GM12864 (cell line): Measurements from ENCODE around the gene NTSR1.
A peak's percentile ranks its signal among the peaks of the same experiment; 100 is the strongest.

Source experiments
- DNase-seq: peaks from one replicate; pipeline ENCODE4 v3.0.0-alpha.2; 2011; ENCODE audit warnings: low read depth
- H3K4me3 ChIP-seq: 2 replicates; pipeline ENCODE4 v1.5.1; 2011; ENCODE audit warnings: mild to moderate bottlenecking, low read depth, low read length, control low read depth
- TF ChIP-seq, protein P1 (sequence below): IDR thresholded peaks from 2 replicates; pipeline ENCODE4 v1.5.1; 2011; ENCODE audit warnings: low read depth, mild to moderate bottlenecking, moderate library complexity, low read length, control low read depth, inconsistent platforms; ENCODE audit errors: missing control alignments

NTSR1 gene

DNA sequence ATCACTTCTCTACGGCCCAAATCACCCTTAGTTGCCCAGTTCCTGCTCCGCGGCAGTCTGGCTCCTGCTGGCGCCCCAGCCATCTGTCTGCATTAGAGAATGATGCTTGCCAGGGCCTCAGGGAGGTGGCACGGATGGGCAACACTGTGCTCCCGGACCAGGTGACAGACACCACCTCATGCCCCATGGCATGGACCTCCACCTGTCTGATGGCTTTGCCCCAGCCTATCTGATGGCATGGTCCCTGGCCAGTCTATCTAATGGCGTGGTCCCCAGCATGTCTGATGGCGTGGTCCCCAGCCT, 68.8 kb downstream of the NTSR1 start:
- H3K4me3 ChIP-seq: no peak overlapping the region
- DNase-seq: no peak
- TF ChIP-seq, protein P1, sequence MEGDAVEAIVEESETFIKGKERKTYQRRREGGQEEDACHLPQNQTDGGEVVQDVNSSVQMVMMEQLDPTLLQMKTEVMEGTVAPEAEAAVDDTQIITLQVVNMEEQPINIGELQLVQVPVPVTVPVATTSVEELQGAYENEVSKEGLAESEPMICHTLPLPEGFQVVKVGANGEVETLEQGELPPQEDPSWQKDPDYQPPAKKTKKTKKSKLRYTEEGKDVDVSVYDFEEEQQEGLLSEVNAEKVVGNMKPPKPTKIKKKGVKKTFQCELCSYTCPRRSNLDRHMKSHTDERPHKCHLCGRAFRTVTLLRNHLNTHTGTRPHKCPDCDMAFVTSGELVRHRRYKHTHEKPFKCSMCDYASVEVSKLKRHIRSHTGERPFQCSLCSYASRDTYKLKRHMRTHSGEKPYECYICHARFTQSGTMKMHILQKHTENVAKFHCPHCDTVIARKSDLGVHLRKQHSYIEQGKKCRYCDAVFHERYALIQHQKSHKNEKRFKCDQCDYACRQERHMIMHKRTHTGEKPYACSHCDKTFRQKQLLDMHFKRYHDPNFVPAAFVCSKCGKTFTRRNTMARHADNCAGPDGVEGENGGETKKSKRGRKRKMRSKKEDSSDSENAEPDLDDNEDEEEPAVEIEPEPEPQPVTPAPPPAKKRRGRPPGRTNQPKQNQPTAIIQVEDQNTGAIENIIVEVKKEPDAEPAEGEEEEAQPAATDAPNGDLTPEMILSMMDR: no peak

DNA sequence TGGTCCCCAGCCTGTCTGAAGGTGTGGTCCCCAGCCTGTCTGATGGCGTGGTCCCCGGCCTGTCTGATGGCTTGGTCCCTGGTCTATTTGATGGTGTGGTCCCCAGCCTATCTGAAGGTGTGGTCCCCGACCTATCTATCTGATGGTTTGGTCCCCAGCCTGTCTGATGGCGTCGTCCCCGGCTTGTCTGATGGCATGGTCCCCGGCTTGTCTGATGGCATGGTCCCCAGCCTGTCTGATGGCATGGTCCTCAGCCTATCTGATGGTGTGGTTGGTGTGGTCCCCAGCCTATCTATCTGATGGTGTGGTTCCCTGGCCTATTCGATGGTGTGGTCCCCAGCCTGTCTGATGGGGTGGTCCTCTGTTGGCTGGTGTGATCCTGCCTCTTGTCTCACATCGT, 69.4 kb downstream of the NTSR1 start:
- TF ChIP-seq, protein P1: no peak
- H3K4me3 ChIP-seq: no peak overlapping the region
- DNase-seq: no peak

DNA sequence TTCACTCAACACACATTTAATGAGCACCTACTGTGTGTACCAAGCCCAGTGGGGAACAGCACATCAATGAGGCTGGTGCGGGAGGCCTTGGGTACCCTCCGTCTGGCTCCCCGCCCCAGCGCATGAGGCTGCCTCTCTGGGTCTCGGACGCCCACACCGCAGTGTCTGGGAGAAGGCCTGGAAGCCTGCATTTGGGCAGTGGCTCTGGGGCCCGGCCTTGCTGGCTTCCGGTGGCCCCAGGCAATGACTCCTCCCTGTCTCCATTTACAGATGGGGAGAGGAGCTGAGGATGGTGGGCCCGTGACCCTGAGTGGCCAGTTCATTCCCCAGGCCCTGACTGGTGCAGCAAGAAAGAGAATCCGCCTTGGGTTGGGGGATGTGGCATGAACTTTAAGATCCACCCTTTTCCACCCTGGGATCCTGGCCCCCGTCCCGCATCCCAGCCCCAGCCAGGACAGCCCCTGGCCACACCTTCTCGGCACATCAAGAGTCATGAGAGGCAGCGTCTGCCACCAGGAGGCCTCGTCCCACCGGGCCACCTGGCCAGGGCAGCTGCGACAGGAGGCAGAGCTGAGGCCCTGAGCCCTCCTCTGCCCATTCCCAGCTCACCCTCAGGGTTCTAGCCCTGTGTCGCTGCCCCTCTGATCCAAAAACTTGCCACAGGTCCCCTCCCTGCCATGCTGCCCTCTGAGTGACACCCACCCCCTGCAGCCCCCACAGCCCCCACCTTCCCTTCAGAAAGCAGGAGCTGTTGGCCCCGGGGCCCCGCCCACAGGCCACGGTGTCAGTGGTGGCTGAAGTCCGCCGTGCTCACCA, 70.2 kb downstream of the NTSR1 start:
- TF ChIP-seq, protein P1: no peak

DNA sequence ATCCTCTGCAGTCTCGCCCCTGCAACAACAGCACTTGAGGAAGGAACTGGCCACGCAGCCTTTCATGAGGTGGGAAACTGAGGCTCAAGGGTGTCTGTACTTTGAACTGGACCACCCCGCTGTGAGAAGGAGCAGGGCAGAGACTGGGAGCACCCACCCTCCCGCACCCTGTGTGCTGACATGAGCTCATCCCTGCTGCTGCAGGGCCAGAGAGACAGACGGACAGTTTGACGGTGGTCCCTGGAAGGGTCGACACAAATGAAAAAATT, 70.7 kb downstream of the NTSR1 start:
- no peak overlapping the region for H3K4me3 ChIP-seq
- TF ChIP-seq, protein P1: no peak
- no peak for DNase-seq

More for the DNA sequence above, 70.2 kb downstream of the NTSR1 start:
- no peak overlapping the region for H3K4me3 ChIP-seq
- DNase-seq: no peak

DNA sequence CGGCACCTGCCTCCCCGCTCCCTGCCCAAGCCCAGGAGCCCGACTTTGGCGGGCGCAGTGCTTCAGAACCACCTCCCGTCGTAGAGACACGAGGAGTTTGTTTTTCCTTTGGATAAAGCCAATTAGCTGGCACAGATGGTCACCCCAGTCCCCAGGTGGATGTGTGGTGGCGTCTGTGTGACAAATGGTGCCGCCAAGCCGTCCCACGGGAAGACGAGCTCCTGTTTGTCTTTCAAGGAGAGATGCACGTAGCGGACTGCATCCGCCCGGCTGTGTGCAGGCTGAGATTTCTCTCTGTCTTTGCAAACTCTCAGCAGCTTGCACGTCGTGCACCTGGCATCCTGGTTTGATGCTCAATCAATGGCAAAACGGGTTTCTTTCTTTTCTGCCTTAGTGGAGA, 71.6 kb downstream of the NTSR1 start:
- no peak for DNase-seq
- H3K4me3 ChIP-seq: no peak overlapping the region
- TF ChIP-seq, protein P1: no peak

DNA sequence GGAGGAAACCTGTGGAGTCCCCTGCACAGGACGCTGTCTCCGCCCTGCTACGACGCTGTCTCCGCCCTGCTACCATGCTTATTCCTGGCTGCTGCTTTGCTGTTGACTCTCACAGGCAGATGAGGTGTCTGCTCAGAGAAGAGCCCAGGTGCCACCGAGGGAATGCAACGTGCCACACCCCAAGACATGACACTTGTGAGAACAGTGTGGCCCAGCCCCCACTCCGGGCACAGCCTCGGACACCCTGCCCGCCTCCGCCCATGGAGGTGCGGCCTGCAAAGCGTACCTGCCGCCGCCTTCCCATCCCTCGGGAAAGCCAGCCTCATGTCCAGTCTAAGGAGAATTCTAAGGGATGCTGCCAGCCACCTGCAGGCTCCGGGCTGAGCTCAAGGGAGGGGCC, 72.1 kb downstream of the NTSR1 start:
- TF ChIP-seq, protein P1: no peak
- H3K4me3 ChIP-seq: no peak overlapping the region
- no peak for DNase-seq

DNA sequence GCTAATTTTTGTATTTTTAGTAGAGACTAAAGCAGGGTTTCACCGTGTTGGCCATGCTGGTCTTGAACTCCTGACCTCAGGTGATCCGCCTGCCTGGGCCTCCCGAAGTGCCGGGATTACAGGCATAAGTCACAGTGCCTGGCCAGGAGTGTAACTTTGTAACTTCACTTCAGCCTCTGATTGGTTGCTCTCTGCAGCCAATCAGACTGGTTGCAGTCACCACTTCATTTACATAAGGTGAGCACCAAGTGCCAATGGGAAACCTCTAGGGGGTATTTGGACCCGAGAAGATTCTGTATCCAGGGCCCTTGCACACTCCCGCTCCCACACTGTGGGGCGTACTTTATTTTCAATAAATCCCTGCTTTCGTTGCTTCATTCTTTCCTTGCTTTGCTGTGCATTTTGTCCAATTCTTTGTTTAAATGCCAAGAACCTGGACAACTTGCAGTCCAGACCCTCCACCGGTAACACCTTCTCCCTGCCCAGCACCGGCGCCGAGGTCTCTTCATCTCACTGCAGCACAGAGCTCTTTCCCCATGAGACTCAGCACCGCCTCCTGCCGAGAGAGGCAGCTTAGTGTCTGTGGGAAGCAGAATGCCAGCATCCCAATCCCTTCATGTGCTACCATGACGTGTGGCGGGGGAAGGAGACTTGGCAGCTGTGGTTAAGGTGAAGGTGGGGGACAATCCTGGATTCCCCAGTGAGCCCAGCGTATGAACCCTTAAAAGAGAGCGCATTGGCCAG, 73.7 kb downstream of the NTSR1 start:
- TF ChIP-seq, protein P1: peak; percentile 8
- DNase-seq: no peak
- H3K4me3 ChIP-seq: no peak overlapping the region
